ENCODE measurements around the gene COA3.
"Not testable (repeated sequence)": the region's sequence is repeated elsewhere in the genome, so short reads cannot be mapped to it uniquely, and the experiment has no call there.

The COA3 gene

GRCh38 chr17:42774066-42774745 is 24.3 kb downstream of the COA3 start:
- no peak overlapping the region for H3K27ac ChIP-seq
- TF ChIP-seq CTCF (IDR thresholded peaks at IDR 0.05), result no peak
- no peak for DNase-seq (ENCODE audit: low spot score)
- H3K4me3 ChIP-seq, result peak overlapping the region; percentile 87

- no peak for TF ChIP-seq CTCF (IDR thresholded peaks at IDR 0.05)
- peak within 1 kb of the TSS; percentile 72 to 84 for H3K27ac ChIP-seq
- peak within 1 kb of the TSS; percentile 87 for H3K4me3 ChIP-seq
- DNase-seq (ENCODE audit: low spot score), result no peak
Measured at GRCh38 chr17:42773290-42774035, 25.0 kb downstream of the COA3 start, which contains the start of gene VPS25. VPS25 (plus strand) TSS chr17:42773449; CDS start chr17:42773476, 27 bp downstream.

GRCh38 chr17:42772945-42773289 is 25.6 kb downstream of the COA3 start:
- peak overlapping the region; percentile 72 to 84 for H3K27ac ChIP-seq
- no peak for DNase-seq (ENCODE audit: low spot score)
- peak overlapping the region; percentile 87 for H3K4me3 ChIP-seq
- no peak for TF ChIP-seq CTCF (IDR thresholded peaks at IDR 0.05)

- not testable (repeated sequence) for H3K27ac ChIP-seq; DNase-seq (ENCODE audit: low spot score); H3K4me3 ChIP-seq
Measured at GRCh38 chr17:42769964-42770363, 28.5 kb downstream of the COA3 start.

- not testable (repeated sequence) for DNase-seq (ENCODE audit: low spot score); H3K27ac ChIP-seq; H3K4me3 ChIP-seq
Measured at GRCh38 chr17:42768006-42768405, 30.5 kb downstream of the COA3 start.

GRCh38 chr17:42767512-42767911 is 31.0 kb downstream of the COA3 start:
- Histone ChIP-seq H3K27ac (no peak overlapping the region), H3K4me3 (no peak overlapping the region)
- no peak for DNase-seq (ENCODE audit: low spot score)
- TF ChIP-seq CTCF (IDR thresholded peaks at IDR 0.05), result no peak

GRCh38 chr17:42766124-42766523 is 32.4 kb downstream of the COA3 start:
- Histone ChIP-seq H3K4me3 (no peak overlapping the region), H3K27ac (no peak overlapping the region)

More at GRCh38 chr17:42766124-42766523, 32.4 kb downstream of the COA3 start:
- no peak for DNase-seq (ENCODE audit: low spot score)
- no peak for TF ChIP-seq CTCF (IDR thresholded peaks at IDR 0.05)
